ENCODE data around the gene KNL1.
A peak's percentile ranks its signal among the peaks of the same experiment; 100 is the strongest.

The KNL1 gene

GRCh38 chr15:40694688-40695468 is 100.8 kb downstream of the KNL1 start, which contains the start of gene RAD51 (continued):
- TF ChIP-seq PBX3 (CRISPR knock-in tag; IDR thresholded peaks at IDR 0.05) (0 out of 2 replicates have a peak, but pooled peaks have one; percentile 19), ZNF266 (tag by site-specific recombination; IDR thresholded peaks at IDR 0.05; ENCODE audit: low read depth) (no peak), ZNF174 (tag by site-specific recombination; IDR thresholded peaks at IDR 0.05) (no peak), ZNF146 (tag by site-specific recombination; IDR thresholded peaks at IDR 0.05) (0 out of 2 replicates have a peak, but pooled peaks have one; percentile 19), ZNF37A (tag by site-specific recombination; IDR thresholded peaks at IDR 0.05) (no peak), ZBTB11 (tag by site-specific recombination; conservative IDR thresholded peaks at IDR 0.05; ENCODE audit: low read depth) (peak; percentile 34; the same call in 1 of the 2 replicates), ZNF133 (tag by site-specific recombination; IDR thresholded peaks at IDR 0.05) (no peak), WT1 (tag by site-specific recombination; IDR thresholded peaks at IDR 0.05) (peak; percentile 49; the same call in 1 of the 2 replicates), ZNF518A (tag by site-specific recombination; conservative IDR thresholded peaks at IDR 0.05; ENCODE audit: low read depth) (no peak), ZBTB6 (tag by site-specific recombination; IDR thresholded peaks at IDR 0.05) (no peak), MYNN (tag by site-specific recombination; IDR thresholded peaks at IDR 0.05; ENCODE audit: borderline replicate concordance) (no peak; the same call in 1 of the 2 replicates), ZSCAN30 (tag by site-specific recombination; IDR thresholded peaks at IDR 0.05) (peak; percentile 19; the same call in 1 of the 2 replicates), ZFHX2 (tag by site-specific recombination; conservative IDR thresholded peaks at IDR 0.05) (peak; percentile 76), ZNF747 (tag by site-specific recombination; IDR thresholded peaks at IDR 0.05) (no peak), KLF10 (tag by site-specific recombination; IDR thresholded peaks at IDR 0.05) (peak; percentile 58), ZNF571 (tag by site-specific recombination; IDR thresholded peaks at IDR 0.05) (no peak), ZNF639 (tag by site-specific recombination; IDR thresholded peaks at IDR 0.05) (peak; percentile 11; the same call in 1 of the 2 replicates), ZNF16 (tag by site-specific recombination; IDR thresholded peaks at IDR 0.05; ENCODE audit: low read depth) (no peak), ZNF692 (tag by site-specific recombination; IDR thresholded peaks at IDR 0.05) (peak; percentile 80), ZBTB10 (tag by site-specific recombination; IDR thresholded peaks at IDR 0.05) (peak; percentile 33; the same call in 1 of the 2 replicates), ZNF677 (tag by site-specific recombination; IDR thresholded peaks at IDR 0.05) (no peak), OSR2 (tag by site-specific recombination; IDR thresholded peaks at IDR 0.05) (no peak)

Data from HEK293 (cell line).